Ectodermal cell (in vitro differentiated cells): ENCODE results near the gene G6PC2.
"Not testable (repeated sequence)": the region's sequence is repeated elsewhere in the genome, so short reads cannot be mapped to it uniquely, and the experiment has no call there.

Experiments used
- H3K27ac ChIP-seq: 2 replicates; pipeline ENCODE4 v1.7.0; 2013; ENCODE audit warnings: mild to moderate bottlenecking, low read depth, low read length; ENCODE audit not compliant: insufficient read depth, poor library complexity, severe bottlenecking
- H3K27me3 ChIP-seq: 2 replicates; pipeline ENCODE4 v1.7.0; 2013; ENCODE audit warnings: mild to moderate bottlenecking, low read length; ENCODE audit not compliant: insufficient read depth, control insufficient read depth, poor library complexity, severe bottlenecking
- H3K36me3 ChIP-seq: one replicate; pipeline ENCODE4 v1.7.0; 2013; ENCODE audit warnings: low read length; ENCODE audit not compliant: control insufficient read depth, insufficient read depth
- H3K4me1 ChIP-seq: one replicate; pipeline ENCODE4 v1.7.0; 2013; ENCODE audit warnings: low read length; ENCODE audit not compliant: control insufficient read depth, insufficient read depth
- H3K4me3 ChIP-seq: 2 replicates; pipeline ENCODE4 v1.7.0; 2013; ENCODE audit warnings: low read depth, low read length, control low read depth; ENCODE audit not compliant: insufficient read depth
- H3K9me3 ChIP-seq: 2 replicates; pipeline ENCODE4 v1.7.0; 2013; ENCODE audit warnings: mild to moderate bottlenecking, low read length, moderate library complexity; ENCODE audit not compliant: control insufficient read depth
- WGBS, 2 experiments: methylation state at CpG; one replicate each; pipeline ENCODE4 v1.1.7; 2013; ENCODE audit warnings: missing lambda C conversion rate in 2 of 2; 5-methylcytosine and 5-hydroxymethylcytosine counted together

Gene G6PC2

GRCh38 chr2:168874368-168875054 is 26.6 kb upstream of the G6PC2 start:
- no peaks in the 10 kb centered on the region for H3K4me1 ChIP-seq
- no peaks in the 10 kb centered on the region for H3K9me3 ChIP-seq
- H3K4me3 ChIP-seq, result no peak overlapping the region
- peaks cover 5% of the 10 kb centered on the region for H3K36me3 ChIP-seq
- no peak overlapping the region for H3K27ac ChIP-seq
- WGBS, 2 experiments, result 94 to 95% methylated on average over 6 of the region's 6 CpGs
- no peaks in the 10 kb centered on the region for H3K27me3 ChIP-seq

GRCh38 chr2:168882163-168882562 is 18.9 kb upstream of the G6PC2 start:
- WGBS, 2 experiments, result 92 to 93% methylated on average over 11 to 12 of the region's 12 CpGs
- not testable (repeated sequence) for H3K9me3 ChIP-seq, H3K27ac ChIP-seq, H3K4me3 ChIP-seq, H3K27me3 ChIP-seq, H3K36me3 ChIP-seq, H3K4me1 ChIP-seq

DNA sequence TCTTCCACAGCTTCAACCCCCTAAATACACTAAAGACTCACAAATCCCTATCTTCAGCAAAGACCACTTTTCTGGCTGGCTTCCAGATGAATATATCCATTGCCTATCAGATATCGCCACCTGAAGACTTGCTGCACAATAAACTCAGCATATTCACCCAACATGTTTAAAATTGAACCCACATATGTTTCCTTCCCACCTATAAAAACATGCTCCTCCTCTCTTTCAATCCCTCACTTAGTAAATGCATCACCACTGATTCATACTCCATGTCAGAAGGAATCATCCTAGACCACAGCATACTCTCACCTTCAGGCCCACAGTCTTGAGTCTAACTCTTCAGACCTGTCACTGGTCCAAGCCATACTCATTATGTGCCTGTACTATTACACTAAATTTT is 16.1 kb upstream of the G6PC2 start:
- H3K27ac ChIP-seq, result no peak overlapping the region
- H3K9me3 ChIP-seq, result no peaks in the 10 kb centered on the region
- H3K4me3 ChIP-seq, result no peak overlapping the region
- no peaks in the 10 kb centered on the region for H3K27me3 ChIP-seq
- H3K36me3 ChIP-seq, result peaks cover 9% of the 10 kb centered on the region
- 95 to 96% methylated on average over 1 of the region's 1 CpG for WGBS, 2 experiments
- peaks cover 2% of the 10 kb centered on the region for H3K4me1 ChIP-seq

DNA sequence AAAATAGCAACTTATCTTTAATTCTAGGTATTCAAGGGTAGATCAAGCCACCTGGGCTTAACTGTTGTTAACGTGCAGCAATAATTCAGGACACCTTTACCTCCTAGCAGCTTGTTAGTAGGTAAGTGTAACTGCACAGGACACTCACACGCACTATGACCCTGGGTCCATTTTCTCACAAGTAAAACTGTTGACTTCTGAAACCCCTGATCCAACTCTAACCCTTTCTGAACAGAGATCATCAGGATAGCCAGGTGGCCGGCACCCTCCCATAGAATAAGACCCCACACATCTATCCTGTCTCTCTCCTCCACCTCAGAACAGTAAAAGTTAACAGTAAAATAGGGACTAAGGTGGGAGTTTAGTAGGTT is 11.5 kb upstream of the G6PC2 start:
- peaks cover 2% of the 10 kb centered on the region for H3K4me1 ChIP-seq
- peaks cover 9% of the 10 kb centered on the region for H3K36me3 ChIP-seq
- no peaks in the 10 kb centered on the region for H3K27me3 ChIP-seq
- H3K9me3 ChIP-seq, result no peaks in the 10 kb centered on the region
- no peak overlapping the region for H3K27ac ChIP-seq
- 25 to 26% methylated on average over 2 to 3 of the region's 3 CpGs for WGBS, 2 experiments
- H3K4me3 ChIP-seq, result peak overlapping the region; percentile 61

DNA sequence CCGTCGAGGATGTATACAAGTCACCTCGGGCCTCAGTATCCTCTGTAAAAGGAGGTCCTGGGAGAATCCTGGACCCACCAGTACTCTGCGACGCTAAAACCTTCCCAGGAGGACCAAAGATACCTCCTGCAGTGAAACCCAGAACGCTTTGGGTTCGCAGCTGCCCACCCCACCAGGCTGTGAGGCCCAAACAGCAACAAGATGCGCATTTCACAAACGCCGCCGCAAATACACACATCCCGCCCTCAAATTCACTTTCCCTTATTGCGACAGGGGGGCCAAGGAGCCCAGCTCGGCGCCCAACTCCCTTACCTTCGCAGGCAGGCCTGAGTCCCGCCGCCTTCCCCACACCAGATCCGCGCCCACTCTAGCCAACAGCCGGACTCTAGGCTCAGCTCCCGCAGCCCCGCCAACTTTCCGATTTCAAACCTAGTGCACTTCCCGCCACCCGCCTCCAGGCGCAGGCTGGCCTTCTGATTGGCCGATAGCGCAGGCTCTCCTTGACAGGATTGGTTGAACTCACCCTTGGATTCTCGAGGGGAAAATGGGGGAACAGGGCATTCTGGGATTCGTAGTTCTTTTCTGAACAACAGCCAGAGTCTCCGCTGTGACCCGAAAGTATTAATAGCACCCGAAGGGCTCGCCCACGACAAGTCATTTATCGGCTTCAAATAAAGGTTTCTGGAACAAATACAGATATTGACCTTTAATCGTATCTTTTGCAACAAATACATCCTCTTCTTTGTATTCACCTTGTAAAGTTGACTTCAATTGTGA is 10.9 kb upstream of the G6PC2 start, which contains the start of gene SPC25:
TSS of gene SPC25 (minus strand) at position 425 of the 777 bp plus-strand sequence. CDS start 911 bp downstream, outside the sequence.
- Histone ChIP-seq H3K9me3 (no peaks in the 10 kb centered on the region), H3K27me3 (no peaks in the 10 kb centered on the region), H3K27ac (no peak within 1 kb of the TSS), H3K36me3 (peaks cover 9% of the 10 kb centered on the region), H3K4me3 (peak within 1 kb of the TSS; percentile 61), H3K4me1 (peaks cover 2% of the 10 kb centered on the region)
- 0% methylated on average over 38 of the region's 38 CpGs for WGBS, 2 experiments

DNA sequence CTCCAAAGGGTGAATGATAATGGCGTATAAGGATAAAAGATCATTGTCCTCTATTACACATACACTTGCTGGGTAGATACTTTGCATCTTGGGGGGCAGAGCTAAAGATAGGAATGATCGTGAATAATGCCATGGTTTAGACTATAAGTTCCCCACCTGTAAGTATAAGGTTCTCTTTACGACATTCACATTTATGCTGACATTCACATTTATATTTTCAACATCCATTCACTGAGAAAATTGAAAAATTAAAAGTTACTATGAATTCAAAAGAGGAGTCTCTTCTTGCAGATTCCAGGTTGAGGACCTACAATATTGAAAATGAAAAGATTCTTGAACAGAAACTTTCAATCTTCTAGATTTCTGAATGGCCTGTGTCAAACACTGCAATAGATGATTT is 8.8 kb upstream of the G6PC2 start:
- Histone ChIP-seq H3K9me3 (no peaks in the 10 kb centered on the region), H3K27ac (no peak overlapping the region), H3K27me3 (no peaks in the 10 kb centered on the region), H3K4me3 (no peak overlapping the region), H3K36me3 (peaks cover 2% of the 10 kb centered on the region), H3K4me1 (peaks cover 2% of the 10 kb centered on the region)
- 100% methylated on average over 1 to 2 of the region's 3 CpGs for WGBS, 2 experiments

DNA sequence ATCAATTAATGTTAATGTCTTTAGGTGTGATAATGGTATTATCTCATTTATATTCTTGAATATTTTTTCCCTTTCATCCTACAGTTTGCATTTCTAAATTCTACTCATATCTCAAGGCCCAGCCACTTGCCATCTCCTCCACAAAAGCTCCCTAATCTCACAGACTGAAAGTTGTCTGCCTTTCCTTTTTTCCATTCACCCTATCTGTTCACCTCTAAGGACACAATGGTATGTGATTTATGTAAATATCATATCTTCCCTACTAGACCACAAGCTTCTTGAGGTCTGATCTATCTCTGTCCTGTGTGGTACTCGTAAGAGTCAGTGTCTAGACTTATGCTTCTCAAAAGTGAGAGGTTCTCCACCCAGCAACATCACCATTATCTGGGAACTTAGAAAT is 7.0 kb upstream of the G6PC2 start:
- Histone ChIP-seq H3K27me3 (no peaks in the 10 kb centered on the region), H3K4me1 (peaks cover 2% of the 10 kb centered on the region), H3K9me3 (no peaks in the 10 kb centered on the region), H3K36me3 (no peaks in the 10 kb centered on the region), H3K27ac (no peak overlapping the region), H3K4me3 (no peak overlapping the region)
- WGBS, 2 experiments, result 91 to 94% methylated on average over 1 of the region's 1 CpG

DNA sequence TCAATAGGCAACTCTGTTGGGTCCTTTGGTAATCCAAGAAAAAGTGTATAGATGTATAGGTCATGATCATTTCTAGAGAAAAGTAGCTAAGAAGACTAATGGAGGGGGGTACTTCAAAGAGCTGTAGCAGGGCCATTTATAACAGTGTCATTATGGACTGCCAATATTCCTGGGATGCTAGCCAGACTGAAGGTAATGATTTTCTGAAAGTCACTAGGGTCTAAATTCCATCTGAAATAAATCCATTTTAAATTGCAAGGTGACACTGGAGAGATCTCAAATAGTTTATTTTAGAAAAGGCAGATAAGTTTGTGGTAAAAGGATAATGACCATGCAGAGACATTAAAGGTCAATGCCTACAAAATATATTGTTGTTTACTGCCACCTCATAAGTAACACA is 6.4 kb upstream of the G6PC2 start:
- H3K36me3 ChIP-seq, result no peaks in the 10 kb centered on the region
- no peaks in the 10 kb centered on the region for H3K4me1 ChIP-seq
- no peak overlapping the region for H3K27ac ChIP-seq
- H3K9me3 ChIP-seq, result no peaks in the 10 kb centered on the region
- H3K4me3 ChIP-seq, result no peak overlapping the region
- no peaks in the 10 kb centered on the region for H3K27me3 ChIP-seq

DNA sequence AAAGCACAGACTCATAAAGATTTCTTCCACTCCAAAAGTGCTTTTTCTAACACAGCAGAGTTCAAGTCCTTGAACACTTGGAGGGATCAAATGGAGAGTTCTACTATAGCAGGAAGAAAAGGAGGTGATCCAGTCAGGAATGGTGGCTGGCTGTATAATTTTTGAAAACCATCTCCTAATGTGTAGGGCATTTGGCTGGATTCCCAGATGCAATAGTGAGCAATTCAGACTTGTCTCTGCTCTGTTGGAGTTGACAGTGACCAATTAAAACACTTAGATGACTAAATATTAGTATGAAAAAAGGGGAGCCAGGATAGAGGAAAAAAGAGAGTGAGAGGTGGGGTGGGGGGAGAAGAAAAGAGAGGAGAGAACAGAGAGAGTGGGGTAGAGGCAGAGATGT is 5.3 kb upstream of the G6PC2 start:
- Histone ChIP-seq H3K27ac (no peak overlapping the region), H3K4me1 (no peaks in the 10 kb centered on the region), H3K27me3 (no peaks in the 10 kb centered on the region), H3K4me3 (no peak overlapping the region), H3K36me3 (no peaks in the 10 kb centered on the region), H3K9me3 (no peaks in the 10 kb centered on the region)

GRCh38 chr2:168896783-168897182 is 4.3 kb upstream of the G6PC2 start:
- Histone ChIP-seq H3K27me3 (no peaks in the 10 kb centered on the region), H3K36me3 (no peaks in the 10 kb centered on the region), H3K27ac (no peak overlapping the region), H3K4me3 (no peak overlapping the region), H3K4me1 (no peaks in the 10 kb centered on the region), H3K9me3 (no peaks in the 10 kb centered on the region)
- WGBS, 2 experiments, result 83% methylated on average over 2 of the region's 4 CpGs; no CpG with 5 or more reads in 1 of the 2 experiments
